ENCODE measurements around the gene GRID1. TPM values are rescaled to one million over a fixed set of nuclear protein-coding genes. Genes with fewer than 3 reads are reported as not detected.

The GRID1 gene
- total RNA-seq, 2 donors from 2014 or later, result 0.27 to 0.85 TPM

GRCh38 chr10:86060386-86061277, 306.0 kb downstream of the GRID1 start:
- Histone ChIP-seq H3K4me1 (ENCODE audit: control insufficient read depth in 1 of 2, low read depth in 2 of 2) (no peaks in the 10 kb centered on the region), H3K27ac (no peak overlapping the region), H3K9me3 (no peaks in the 10 kb centered on the region), H3K36me3 (no peaks in the 10 kb centered on the region), H3K27me3 (replicated peaks; ENCODE audit: insufficient read depth) (no peaks in the 10 kb centered on the region), H3K4me3 (no peak overlapping the region)
- DNase-seq (ENCODE audit: low spot score) (no peak), ATAC-seq (ENCODE audit: insufficient number of reproducible peaks, low FRiP score, low read depth) (no peak)
- no peak for TF ChIP-seq CTCF (IDR thresholded peaks at IDR 0.05)

DNA sequence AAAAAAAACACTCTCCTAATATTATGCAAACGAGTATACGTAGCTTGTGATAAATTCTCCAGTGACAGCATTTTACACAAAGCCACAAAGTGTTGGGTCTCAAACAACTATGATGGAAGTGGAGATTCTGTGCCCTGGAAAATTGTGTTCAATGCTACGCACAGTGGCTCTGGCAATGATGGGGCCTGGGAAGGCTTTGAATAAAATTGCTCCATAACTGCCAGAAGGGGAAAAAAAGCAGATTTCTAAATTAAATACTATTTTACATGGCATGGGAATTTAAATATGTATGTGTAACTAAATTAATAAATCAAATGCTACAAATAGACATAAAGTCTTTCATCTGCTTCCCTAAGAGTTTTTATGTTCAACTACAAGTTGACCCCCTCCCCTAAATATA, 306.7 kb downstream of the GRID1 start:
- Histone ChIP-seq H3K27me3 (replicated peaks; ENCODE audit: insufficient read depth) (no peaks in the 10 kb centered on the region), H3K9me3 (no peaks in the 10 kb centered on the region), H3K27ac (no peak overlapping the region), H3K4me1 (ENCODE audit: control insufficient read depth in 1 of 2, low read depth in 2 of 2) (no peaks in the 10 kb centered on the region), H3K4me3 (no peak overlapping the region), H3K36me3 (no peaks in the 10 kb centered on the region)
- DNase-seq (ENCODE audit: low spot score), result no peak
- no peak for TF ChIP-seq CTCF (IDR thresholded peaks at IDR 0.05)
- ATAC-seq (ENCODE audit: insufficient number of reproducible peaks, low FRiP score, low read depth), result no peak

DNA sequence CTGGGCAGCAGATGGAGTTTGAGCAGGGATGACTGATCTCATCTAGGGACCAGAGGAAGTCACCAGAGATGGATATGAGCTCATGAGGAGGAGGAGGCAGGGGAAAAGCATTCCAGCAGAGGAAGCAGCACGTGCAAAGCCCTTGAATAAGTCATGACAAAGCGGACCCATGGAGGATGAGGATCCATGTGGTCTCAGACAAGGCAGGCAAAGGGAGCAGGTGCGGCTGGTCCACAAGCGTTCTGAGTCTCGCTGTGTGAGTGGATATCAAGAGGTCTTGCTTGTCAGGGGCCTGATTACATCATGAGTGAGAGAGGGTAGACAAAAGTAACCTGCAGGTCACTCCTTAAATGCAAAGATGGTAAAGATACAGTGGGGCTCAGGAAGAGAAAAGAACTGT, 307.6 kb downstream of the GRID1 start:
- no peak for DNase-seq (ENCODE audit: low spot score)

GRCh38 chr10:86057708-86058107, 308.9 kb downstream of the GRID1 start:
- no peaks in the 10 kb centered on the region for H3K9me3 ChIP-seq
- H3K36me3 ChIP-seq, result no peaks in the 10 kb centered on the region
- H3K27me3 ChIP-seq (replicated peaks; ENCODE audit: insufficient read depth), result no peaks in the 10 kb centered on the region
- ATAC-seq (ENCODE audit: insufficient number of reproducible peaks, low FRiP score, low read depth) (no peak), DNase-seq (ENCODE audit: low spot score) (no peak)
- no peak overlapping the region for H3K4me3 ChIP-seq
- no peak for TF ChIP-seq CTCF (IDR thresholded peaks at IDR 0.05)
- no peaks in the 10 kb centered on the region for H3K4me1 ChIP-seq (ENCODE audit: control insufficient read depth in 1 of 2, low read depth in 2 of 2)
- H3K27ac ChIP-seq, result no peak overlapping the region

More for the DNA sequence above, 307.6 kb downstream of the GRID1 start:
- no peak for ATAC-seq (ENCODE audit: insufficient number of reproducible peaks, low FRiP score, low read depth)
- Histone ChIP-seq H3K36me3 (no peaks in the 10 kb centered on the region), H3K4me3 (no peak overlapping the region), H3K9me3 (no peaks in the 10 kb centered on the region), H3K4me1 (ENCODE audit: control insufficient read depth in 1 of 2, low read depth in 2 of 2) (no peaks in the 10 kb centered on the region), H3K27ac (no peak overlapping the region), H3K27me3 (replicated peaks; ENCODE audit: insufficient read depth) (no peaks in the 10 kb centered on the region)
- no peak for TF ChIP-seq CTCF (IDR thresholded peaks at IDR 0.05)

GRCh38 chr10:86056672-86057071, 309.9 kb downstream of the GRID1 start:
- ATAC-seq (ENCODE audit: insufficient number of reproducible peaks, low FRiP score, low read depth) (no peak), DNase-seq (ENCODE audit: low spot score) (no peak)
- H3K9me3 ChIP-seq, result no peaks in the 10 kb centered on the region
- H3K27ac ChIP-seq, result no peak overlapping the region
- H3K36me3 ChIP-seq, result no peaks in the 10 kb centered on the region
- no peak overlapping the region for H3K4me3 ChIP-seq
- no peaks in the 10 kb centered on the region for H3K4me1 ChIP-seq (ENCODE audit: control insufficient read depth in 1 of 2, low read depth in 2 of 2)
- no peak for TF ChIP-seq CTCF (IDR thresholded peaks at IDR 0.05)
- no peaks in the 10 kb centered on the region for H3K27me3 ChIP-seq (replicated peaks; ENCODE audit: insufficient read depth)
